K562 (cell line): ENCODE measurements around the gene NFIC. TPM values are rescaled to one million over a fixed set of nuclear protein-coding genes. Genes with fewer than 3 reads are reported as not detected.
"Not testable (repeated sequence)": the region's sequence is repeated elsewhere in the genome, so short reads cannot be mapped to it uniquely, and the experiment has no call there.

ENCODE experiments used
- ATAC-seq: fragments of 200-7000 bp; cut with Tn5 transposase; 3 replicates; pipeline ENCODE4 v1.9.1; 2020; ENCODE audit warnings: moderate library complexity
- BruUV-seq: library from RNA; stranded (reverse); fragments of 400-500 nt; replicated peaks from 2 replicates; lab custom pipeline; 2021; lab: Mats Ljungman, UMichigan
- CTCF ChIA-PET: fragments of 300-600 bp; formaldehyde crosslinking; extraction: SDS; loops from one replicate; lab custom pipeline; 2021; ENCODE audit warnings: low intra/inter-chr PET ratio; lab: Yijun Ruan, JAX
- POLR2A ChIA-PET: fragments of 300-600, 350-650 bp; sonication (Branson Sonifier 250); formaldehyde crosslinking; extraction: SDS; loops from one replicate; lab custom pipeline; 2021; ENCODE audit warnings: antibody characterized with exemption, inconsistent platforms; lab: Yijun Ruan, JAX
- DNase-seq, 4 experiments: peaks; one replicate each; pipeline versions ENCODE4 v3.0.0 to v3.0.0-alpha.2; 2011 to 2018; ENCODE audit warnings: low spot score in 3 of 4, mixed read lengths in 3 of 4; ENCODE audit errors: extremely low read depth in 1 of 4
- FAIRE-seq: peaks from 2 replicates; lab custom pipeline; 2011; peaks lifted over from hg19 to GRCh38; lab: Jason Lieb, UNC
- H2AFZ ChIP-seq: 2 replicates; pipeline ENCODE4 v1.6.0; 2011; ENCODE audit warnings: low read depth, low read length, control low read depth, inconsistent platforms
- H3K27ac ChIP-seq: fragments of 200-600 bp; 3 replicates; pipeline ENCODE4 v1.8.0; 2011; ENCODE audit warnings: low read depth, mild to moderate bottlenecking, control low read depth, inconsistent platforms, low read length, moderate library complexity, mixed read lengths; ENCODE audit errors: extremely low read depth
- H3K27me3 ChIP-seq, 2 experiments: fragments of 300-600 bp in 1 of 2; 2 replicates in 1 of 2; 3 replicates in 1 of 2; pipeline versions ENCODE4 v1.6.0 to v1.8.0; 2011; ENCODE audit warnings: inconsistent platforms in 2 of 2, low read length in 2 of 2, mild to moderate bottlenecking in 1 of 2, mixed read lengths in 1 of 2, moderate library complexity in 1 of 2; ENCODE audit not compliant: control insufficient read depth in 2 of 2, insufficient read depth in 2 of 2
- H3K36me3 ChIP-seq: fragments of 300-600 bp; 3 replicates; pipeline ENCODE4 v1.8.0; 2011; ENCODE audit warnings: mild to moderate bottlenecking, low read length, inconsistent platforms; ENCODE audit not compliant: control insufficient read depth, insufficient read depth
- H3K4me1 ChIP-seq, 2 experiments: fragments of 200-600 bp in 1 of 2; replicated peaks in 1 of 2; 2 replicates in 1 of 2; 3 replicates in 1 of 2; pipeline versions ENCODE4 v1.5.1 to v1.8.0; 2011; ENCODE audit warnings: inconsistent platforms in 2 of 2, low read length in 2 of 2, mild to moderate bottlenecking in 1 of 2, mixed read lengths in 1 of 2, moderate library complexity in 1 of 2; ENCODE audit not compliant: control insufficient read depth in 2 of 2, insufficient read depth in 2 of 2
- H3K4me2 ChIP-seq: 2 replicates; pipeline ENCODE4 v1.6.1; 2011; ENCODE audit warnings: low read length, control low read depth, inconsistent platforms, mixed read lengths; ENCODE audit not compliant: insufficient read depth
- H3K4me3 ChIP-seq: fragments of 200-600 bp; sonication (generic), shearing (Covaris generic); 2 replicates; pipeline ENCODE4 v1.5.1; 2016; ENCODE audit warnings: control low read depth, inconsistent platforms
- H3K79me2 ChIP-seq: fragments of 200-600 bp; 3 replicates; pipeline ENCODE4 v1.8.0; 2011; ENCODE audit warnings: low read length, inconsistent platforms; ENCODE audit not compliant: control insufficient read depth, insufficient read depth
- H3K9ac ChIP-seq, 2 experiments: 2 replicates each; pipeline versions ENCODE4 v1.6.0 to v1.6.1; 2011; ENCODE audit warnings: low read depth in 2 of 2, low read length in 2 of 2, control low read depth in 1 of 2, inconsistent platforms in 1 of 2, mild to moderate bottlenecking in 1 of 2, mixed read lengths in 1 of 2; ENCODE audit not compliant: insufficient read depth in 1 of 2
- H3K9me1 ChIP-seq: one replicate; pipeline ENCODE4 v1.6.0; 2011; ENCODE audit warnings: inconsistent platforms, mild to moderate bottlenecking, low read length, moderate library complexity; ENCODE audit not compliant: control insufficient read depth, insufficient read depth
- H3K9me3 ChIP-seq: replicated peaks from 2 replicates; pipeline ENCODE4 v1.5.1; 2011; ENCODE audit warnings: low read depth, low read length, inconsistent platforms; ENCODE audit not compliant: control insufficient read depth, insufficient read depth
- H4K20me1 ChIP-seq: replicated peaks from 2 replicates; pipeline ENCODE4 v1.6.1; 2011; ENCODE audit warnings: low read length, inconsistent platforms, mixed read lengths; ENCODE audit not compliant: control insufficient read depth, insufficient read depth
- MECOM ChIP-seq: fragments of 250-450 bp; sonication (Bioruptor Pico); IDR thresholded peaks from 2 replicates; pipeline ENCODE4 v1.8.0; 2022; ENCODE audit warnings: inconsistent platforms
- POLR2G ChIP-seq: fragments of 200-400 bp; formaldehyde crosslinking; IDR thresholded peaks from 2 replicates; pipeline ENCODE4 v1.6.1; 2017; ENCODE audit warnings: low read depth, mild to moderate bottlenecking, antibody characterized with exemption, low read length, moderate library complexity
- RBM22 ChIP-seq: fragments of 200-400 bp; formaldehyde crosslinking; IDR thresholded peaks from 2 replicates; pipeline ENCODE4 v1.6.1; 2018; ENCODE audit warnings: low read length, low read depth; ENCODE audit not compliant: poor library complexity, severe bottlenecking
- SNRNP70 ChIP-seq: fragments of 200-400 bp; formaldehyde crosslinking; optimal IDR thresholded peaks from 2 replicates; pipeline ENCODE3; 2017; ENCODE audit warnings: low read depth, low read length
- TAF15 ChIP-seq: fragments of 200-400 bp; formaldehyde crosslinking; IDR thresholded peaks from 2 replicates; pipeline ENCODE4 v1.6.1; 2017; ENCODE audit warnings: mild to moderate bottlenecking, low read depth, low read length, moderate library complexity
- TCFL5 ChIP-seq: fragments of 250-450 bp; sonication (Bioruptor Pico); conservative IDR thresholded peaks from 2 replicates; pipeline ENCODE4 v1.6.1; 2021; ENCODE audit warnings: mild to moderate bottlenecking, moderate library complexity, matching md5 sums
- ZNF121 ChIP-seq: sonication (generic); formaldehyde crosslinking; conservative IDR thresholded peaks from 2 replicates; pipeline ENCODE4 v1.8.0; 2022; ENCODE audit warnings: missing genetic modification reagents
- ZNF140 ChIP-seq: fragments of 250-450 bp; sonication (Bioruptor Pico); IDR thresholded peaks from 2 replicates; pipeline ENCODE4 v1.8.0; 2021; ENCODE audit warnings: moderate library complexity, mild to moderate bottlenecking, inconsistent platforms
- ZNF324 ChIP-seq: fragments of 250-450 bp; sonication (Bioruptor Pico); IDR thresholded peaks from 2 replicates; pipeline ENCODE4 v1.4.0; 2020; ENCODE audit warnings: mild to moderate bottlenecking
- WGBS: fragments of 100-300 bp; shearing (Covaris generic); methylation state at CpG from one replicate; pipeline ENCODE4 v1.1.6; 2016; ENCODE audit warnings: low coverage, mixed read lengths; ENCODE audit not compliant: insufficient coverage; ENCODE audit errors: missing lambda C conversion rate; 5-methylcytosine and 5-hydroxymethylcytosine counted together
- in situ Hi-C: fragments of 300-500 bp; cut with MboI; formaldehyde crosslinking; loops from 4 replicates; pipeline ENCODE4 v1.15.0; 2018; ENCODE audit warnings: inconsistent platforms, mixed read lengths
- intact Hi-C: fragments of 100-400 bp; cut with micrococcal nuclease; formaldehyde crosslinking; loops from 2 replicates; pipeline ENCODE4 v1.14.2; 2022
- polyA plus RNA-seq, 8 experiments: library from polyadenylated mRNA; depleted of rRNA in 4 of 8; stranded (reverse) in 5 of 8; unstranded in 3 of 8; fragments of >200 nt; fragmentation: Nextera tagmentation in 2 of 8; fragmentation: Illumina TruSeq in 1 of 8; extraction: Ambion mirVana in 2 of 8; extraction: Trizol in 1 of 8; gene quantifications; 2 replicates each; pipeline versions ENCODE4 v1.2.1 to v1.2.3, GENCODE V29; 2011 to 2014; ENCODE audit warnings: inconsistent platforms in 1 of 8, missing spikeins in 1 of 8
- total RNA-seq, 7 experiments: library from RNA; depleted of rRNA in 6 of 7; stranded (reverse); fragments of >200 nt in 6 of 7; fragmentation: Illumina TruSeq in 2 of 7; extraction: Trizol in 2 of 7; gene quantifications; 2 replicates each; pipeline versions ENCODE4 v1.2.1 to v1.2.3, GENCODE V29; 2011 to 2021; ENCODE audit warnings: low replicate concordance in 1 of 7
- TF ChIP-seq, protein P1 (sequence below): sonication (generic); formaldehyde crosslinking; IDR thresholded peaks from 2 replicates; pipeline ENCODE4 v1.8.1; 2023; ENCODE audit warnings: mild to moderate bottlenecking, missing genetic modification reagents

NFIC gene
- total and polyA plus RNA-seq, 9 of the 15 experiments (the other 6 are each of a cell fraction or from before 2014, with no cell fraction given) = 0.71 to 62.1 (median 6.9) TPM

DNA sequence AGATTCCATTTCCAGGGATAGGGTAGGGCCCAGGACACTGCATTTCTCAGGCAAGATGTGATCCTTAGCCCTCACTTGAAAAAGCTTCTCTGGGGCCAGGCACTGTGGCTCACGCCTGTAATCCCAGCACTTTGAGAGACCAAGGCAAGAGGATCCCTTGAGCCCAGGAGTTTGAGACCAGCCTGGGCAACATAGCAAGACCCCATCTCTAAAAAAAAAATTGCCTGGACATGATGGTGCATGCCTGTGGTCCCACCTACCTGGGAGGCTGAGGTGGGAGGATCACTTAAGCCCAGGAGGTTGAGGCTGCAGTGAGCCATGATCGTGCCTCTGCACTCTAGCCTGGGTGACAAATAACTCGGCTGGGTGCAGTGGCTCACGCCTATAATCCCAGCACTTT, 80.3 kb downstream of the NFIC start:
- H3K27me3 ChIP-seq, H2AFZ ChIP-seq, DNase-seq, H4K20me1 ChIP-seq, H3K9me3 ChIP-seq, H3K27ac ChIP-seq, FAIRE-seq, ATAC-seq, BruUV-seq, H3K9me1 ChIP-seq, in situ Hi-C loops, POLR2A ChIA-PET, CTCF ChIA-PET, H3K4me2 ChIP-seq, H3K9ac ChIP-seq, H3K4me3 ChIP-seq, intact Hi-C loops: not testable (repeated sequence)
- WGBS = 88% methylated on average over 4 of the region's 4 CpGs
- peaks cover 88% of the 10 kb centered on the region; the same call in 2 of the 3 replicates for H3K36me3 ChIP-seq
- peak; percentile 80 for TF ChIP-seq ZNF121 (CRISPR knock-in tag)
- peaks cover 25% of the 10 kb centered on the region for H3K79me2 ChIP-seq
- H3K4me1 ChIP-seq = peaks cover 3 to 25% of the 10 kb centered on the region in 2 experiments; a peak in 2 of 5 replicates

DNA sequence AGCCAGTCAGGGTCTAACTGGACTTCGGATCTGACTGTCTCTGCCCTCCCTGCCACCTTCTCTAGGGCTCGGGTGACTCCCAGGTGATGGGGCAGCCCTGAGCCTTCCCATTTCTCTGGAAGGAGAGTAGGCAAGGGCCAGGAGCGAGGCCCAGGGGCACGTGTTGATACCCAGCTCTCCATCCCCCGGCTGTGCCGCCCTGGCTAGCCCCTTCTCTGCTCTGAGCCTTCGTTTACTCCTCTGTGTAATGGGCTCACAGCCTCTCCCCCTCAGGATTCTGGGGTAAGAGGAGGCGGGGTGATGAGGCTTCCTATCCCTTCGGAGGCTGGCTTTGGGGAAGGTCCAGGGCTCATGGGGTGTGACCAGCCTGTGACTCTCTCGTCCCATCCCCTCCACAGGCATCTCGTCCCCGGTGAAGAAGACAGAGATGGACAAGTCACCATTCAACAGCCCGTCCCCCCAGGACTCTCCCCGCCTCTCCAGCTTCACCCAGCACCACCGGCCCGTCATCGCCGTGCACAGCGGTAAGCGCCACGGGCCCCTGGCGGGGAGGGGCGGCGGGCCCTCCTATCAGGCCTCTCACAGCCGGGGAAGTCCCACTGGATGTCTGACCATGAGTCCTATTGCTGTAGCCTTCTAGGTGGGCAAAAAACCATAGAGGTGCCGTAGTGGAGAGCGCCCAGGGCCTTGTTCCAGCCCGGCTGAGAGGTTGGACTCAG, 82.4 kb downstream of the NFIC start:
- CTCF ChIA-PET = interaction anchor here (0.6 kb wide), 1 partner anchor 19 kb away, joined by 3 read pairs; no protein-coding TSS in a partner anchor

More for the DNA sequence above, 82.4 kb downstream of the NFIC start:
- Histone ChIP-seq H3K36me3 (peaks cover 89% of the 10 kb centered on the region; the same call in 2 of the 3 replicates), H3K9ac (no peak overlapping the region), H2AFZ (no peak overlapping the region), H3K27ac (no peak overlapping the region), H3K79me2 (peaks cover 17% of the 10 kb centered on the region), H3K9me3 (no peaks in the 10 kb centered on the region), H4K20me1 (peaks cover 5% of the 10 kb centered on the region; the same call in 1 of the 2 replicates), H3K27me3 (no peaks in the 10 kb centered on the region), H3K4me2 (no peak overlapping the region), H3K4me1 (peaks cover 3 to 31% of the 10 kb centered on the region in 2 experiments; a peak in 2 of 5 replicates), H3K9me1 (no peaks in the 10 kb centered on the region), H3K4me3 (no peak overlapping the region)
- 93% methylated on average over 16 of the region's 28 CpGs for WGBS
- TF ChIP-seq, protein P1, sequence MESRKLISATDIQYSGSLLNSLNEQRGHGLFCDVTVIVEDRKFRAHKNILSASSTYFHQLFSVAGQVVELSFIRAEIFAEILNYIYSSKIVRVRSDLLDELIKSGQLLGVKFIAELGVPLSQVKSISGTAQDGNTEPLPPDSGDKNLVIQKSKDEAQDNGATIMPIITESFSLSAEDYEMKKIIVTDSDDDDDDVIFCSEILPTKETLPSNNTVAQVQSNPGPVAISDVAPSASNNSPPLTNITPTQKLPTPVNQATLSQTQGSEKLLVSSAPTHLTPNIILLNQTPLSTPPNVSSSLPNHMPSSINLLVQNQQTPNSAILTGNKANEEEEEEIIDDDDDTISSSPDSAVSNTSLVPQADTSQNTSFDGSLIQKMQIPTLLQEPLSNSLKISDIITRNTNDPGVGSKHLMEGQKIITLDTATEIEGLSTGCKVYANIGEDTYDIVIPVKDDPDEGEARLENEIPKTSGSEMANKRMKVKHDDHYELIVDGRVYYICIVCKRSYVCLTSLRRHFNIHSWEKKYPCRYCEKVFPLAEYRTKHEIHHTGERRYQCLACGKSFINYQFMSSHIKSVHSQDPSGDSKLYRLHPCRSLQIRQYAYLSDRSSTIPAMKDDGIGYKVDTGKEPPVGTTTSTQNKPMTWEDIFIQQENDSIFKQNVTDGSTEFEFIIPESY = peak; percentile 69
- no peak for TF ChIP-seq TCFL5 (CRISPR knock-in tag)
- no peak for TF ChIP-seq SNRNP70
- TF ChIP-seq ZNF324 (CRISPR knock-in tag) = no peak
- TF ChIP-seq ZNF140 (CRISPR knock-in tag) = no peak
- TF ChIP-seq MECOM (CRISPR knock-in tag) = no peak
- 0 out of 2 replicates have a peak, but pooled peaks have one; percentile 21 for TF ChIP-seq POLR2G
- no peak for TF ChIP-seq TAF15
- TF ChIP-seq RBM22 = peak; percentile 82
- intact Hi-C loops = no loop called here
- no peak for DNase-seq
- in situ Hi-C loops = no loop called here
- POLR2A ChIA-PET = no interaction called here
- BruUV-seq = no TSS peak
- ATAC-seq = no peak
- FAIRE-seq = no peak
